Natural killer cell (primary cell): Measurements from ENCODE around the gene FAM227B. TPM values are rescaled to one million over a fixed set of nuclear protein-coding genes. Genes with fewer than 3 reads are reported as not detected.
"Not testable (repeated sequence)": the region's sequence is repeated elsewhere in the genome, so short reads cannot be mapped to it uniquely, and the experiment has no call there.

ENCODE experiments used
- ATAC-seq, 3 donors: fragments of 150-1000 bp in 2 of 3; fragments of 200-7000 bp in 1 of 3; cut with Tn5 transposase; 1 replicate in 1 of 3; 2 replicates in 2 of 3; pipeline ENCODE4 v1.10.0; 2021; ENCODE audit warnings: mild to moderate bottlenecking in 2 of 3, moderate library complexity in 2 of 3
- DNase-seq, 2 donors: peaks; one replicate each; pipeline versions ENCODE4 v3.0.0 to v3.0.0-alpha.2; 2013 to 2021; ENCODE audit warnings: mixed read lengths in 1 of 2
- H3K27ac ChIP-seq: one replicate; pipeline ENCODE4 v1.5.1; 2013; ENCODE audit warnings: mild to moderate bottlenecking, low read length
- H3K27me3 ChIP-seq: one replicate; pipeline ENCODE4 v1.6.1; 2013; ENCODE audit warnings: low read length; ENCODE audit not compliant: control insufficient read depth, insufficient read depth
- H3K36me3 ChIP-seq: one replicate; pipeline ENCODE4 v1.6.1; 2013; ENCODE audit warnings: low read length; ENCODE audit not compliant: control insufficient read depth, insufficient read depth
- H3K4me1 ChIP-seq: one replicate; pipeline ENCODE4 v1.6.1; 2013; ENCODE audit warnings: low read length; ENCODE audit not compliant: control insufficient read depth, insufficient read depth
- H3K4me3 ChIP-seq: one replicate; pipeline ENCODE4 v1.5.1; 2013; ENCODE audit warnings: low read length
- H3K9me3 ChIP-seq: one replicate; pipeline ENCODE4 v1.6.1; 2013; ENCODE audit warnings: low read length; ENCODE audit not compliant: control insufficient read depth, insufficient read depth
- H3K27ac Mint-ChIP-seq, 2 donors: one replicate each; pipeline ENCODE4 v1.8.0; 2022; ENCODE audit warnings: mild to moderate bottlenecking in 2 of 2, mixed read lengths in 2 of 2, moderate library complexity in 1 of 2
- H3K27me3 Mint-ChIP-seq, 2 donors: one replicate each; pipeline ENCODE4 v1.8.0; 2022; ENCODE audit warnings: low read depth in 2 of 2, mixed read lengths in 2 of 2
- H3K36me3 Mint-ChIP-seq: one replicate; pipeline ENCODE4 v1.8.0; 2022; ENCODE audit warnings: mixed read lengths
- H3K4me1 Mint-ChIP-seq, 2 donors: one replicate each; pipeline ENCODE4 v1.8.0; 2022; ENCODE audit warnings: mixed read lengths in 2 of 2
- H3K4me3 Mint-ChIP-seq: one replicate; pipeline ENCODE4 v1.8.0; 2022; ENCODE audit warnings: mild to moderate bottlenecking, moderate library complexity, mixed read lengths
- H3K9me3 Mint-ChIP-seq, 2 donors: one replicate each; pipeline ENCODE4 v1.8.0; 2022; ENCODE audit warnings: mixed read lengths in 2 of 2
- WGBS: methylation state at CpG from one replicate; pipeline ENCODE4 v1.1.7; 2013; ENCODE audit warnings: missing lambda C conversion rate; ENCODE audit not compliant: insufficient coverage; 5-methylcytosine and 5-hydroxymethylcytosine counted together
- intact Hi-C: fragments of 100-400 bp; cut with micrococcal nuclease; formaldehyde crosslinking; loops from one replicate; pipeline ENCODE4 v1.14.2; 2022
- total RNA-seq, 4 donors: library from RNA; stranded (reverse); fragments of 120-200 nt in 1 of 4; gene quantifications; one replicate each; pipeline versions ENCODE4 v1.2.3 to v1.2.4, GENCODE V29; 2013 to 2022
- TF ChIP-seq, protein P1 (sequence below): fragments of 200-600 bp; IDR thresholded peaks from one replicate; pipeline ENCODE4 v1.8.0; 2022; ENCODE audit warnings: antibody characterized with exemption

The FAM227B gene
- total RNA-seq, 3 donors from 2014 or later (not counting 1 experiment from before 2014, with no cell fraction given), result 3.8 to 5.0 (median 4.9) TPM

DNA sequence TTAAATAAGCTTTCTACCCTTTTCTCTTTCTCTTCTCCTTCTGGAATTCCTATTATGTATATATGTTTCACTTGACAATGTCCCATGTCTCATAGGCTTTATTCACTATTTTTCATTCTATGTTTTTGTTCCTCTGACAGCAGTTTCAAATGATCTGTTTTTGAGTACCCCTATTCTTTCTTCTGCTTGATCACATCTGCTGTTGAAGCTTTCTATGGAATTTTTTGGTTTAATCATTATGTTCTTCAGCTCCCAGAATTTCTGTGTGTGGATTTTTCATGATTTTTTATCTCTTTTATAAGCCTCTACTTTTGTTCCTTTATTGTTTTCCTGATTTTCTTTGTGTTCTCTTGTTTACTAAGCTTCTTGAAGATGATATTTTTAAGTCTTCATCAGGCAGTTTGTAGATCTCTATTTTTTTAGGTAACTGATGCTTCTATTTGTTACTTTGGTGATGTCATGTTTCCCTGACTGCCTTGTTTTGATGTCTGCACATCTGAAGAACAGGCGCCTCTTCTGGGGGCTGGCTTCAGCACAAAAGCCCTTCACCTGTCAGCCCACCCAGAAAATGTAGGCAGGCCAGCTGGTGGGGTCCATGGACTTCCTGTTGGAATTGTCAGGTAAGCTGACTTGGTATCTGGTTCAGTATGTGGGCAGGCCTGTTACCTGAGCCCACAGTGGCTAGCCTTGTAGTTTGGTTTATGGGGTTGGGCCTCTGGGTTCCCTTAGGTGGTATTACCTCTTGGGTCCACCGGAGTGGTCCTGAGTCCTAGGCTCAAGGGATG is 15.8 kb downstream of the FAM227B start:
- intact Hi-C loops, result no loop called here
- no peak for ATAC-seq
- WGBS, result 92% methylated on average over 2 of the region's 2 CpGs

DNA sequence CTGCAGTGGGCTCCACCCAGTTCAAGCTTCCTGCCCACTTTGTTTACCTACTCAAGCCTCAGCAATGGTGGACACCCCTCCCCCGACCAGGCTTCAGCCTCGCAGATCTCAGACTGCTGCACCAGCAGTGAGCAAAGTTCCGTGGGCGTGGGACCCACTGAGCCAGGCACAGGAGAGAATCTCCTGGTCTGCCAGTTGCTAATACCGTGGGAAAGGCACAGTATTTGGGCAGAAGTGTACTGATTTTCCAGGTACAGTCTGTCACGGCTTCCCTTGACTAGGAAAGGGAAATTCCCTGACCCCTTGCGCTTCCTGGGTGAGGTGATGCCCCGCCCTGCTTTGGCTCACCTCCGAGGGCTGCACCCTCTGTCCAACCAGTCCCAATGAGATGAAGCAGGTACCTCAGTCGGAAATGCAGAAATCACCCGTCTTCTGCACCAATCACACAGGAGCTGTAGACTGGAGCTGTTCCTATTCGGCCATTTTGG is 27.7 kb downstream of the FAM227B start:
- H3K4me3 Mint-ChIP-seq, H3K4me1 Mint-ChIP-seq, DNase-seq, H3K4me3 ChIP-seq, ATAC-seq, H3K4me1 ChIP-seq, H3K27me3 Mint-ChIP-seq, intact Hi-C loops, H3K27ac ChIP-seq, H3K27me3 ChIP-seq, H3K36me3 ChIP-seq, H3K9me3 ChIP-seq, H3K27ac Mint-ChIP-seq: not testable (repeated sequence)
- 91% methylated on average over 12 of the region's 12 CpGs for WGBS
- H3K9me3 Mint-ChIP-seq, result peaks cover 11 to 18% of the 10 kb centered on the region in 2 donors
- H3K36me3 Mint-ChIP-seq, result peaks cover 23% of the 10 kb centered on the region

More for the DNA sequence above, 15.8 kb downstream of the FAM227B start:
- Mint-ChIP-seq H3K27ac (no peak overlapping the region), H3K4me3 (no peak overlapping the region), H3K9me3 (peaks cover 14 to 15% of the 10 kb centered on the region in 2 donors), H3K4me1 (no peaks in the 10 kb centered on the region), H3K27me3 (peaks cover 0 to 7% of the 10 kb centered on the region in 2 donors), H3K36me3 (peaks cover 41% of the 10 kb centered on the region)
- H3K4me3 ChIP-seq, result no peak overlapping the region
- H3K9me3 ChIP-seq, result peaks cover 10% of the 10 kb centered on the region
- no peaks in the 10 kb centered on the region for H3K27me3 ChIP-seq
- peaks cover 2% of the 10 kb centered on the region for H3K36me3 ChIP-seq
- TF ChIP-seq, protein P1, sequence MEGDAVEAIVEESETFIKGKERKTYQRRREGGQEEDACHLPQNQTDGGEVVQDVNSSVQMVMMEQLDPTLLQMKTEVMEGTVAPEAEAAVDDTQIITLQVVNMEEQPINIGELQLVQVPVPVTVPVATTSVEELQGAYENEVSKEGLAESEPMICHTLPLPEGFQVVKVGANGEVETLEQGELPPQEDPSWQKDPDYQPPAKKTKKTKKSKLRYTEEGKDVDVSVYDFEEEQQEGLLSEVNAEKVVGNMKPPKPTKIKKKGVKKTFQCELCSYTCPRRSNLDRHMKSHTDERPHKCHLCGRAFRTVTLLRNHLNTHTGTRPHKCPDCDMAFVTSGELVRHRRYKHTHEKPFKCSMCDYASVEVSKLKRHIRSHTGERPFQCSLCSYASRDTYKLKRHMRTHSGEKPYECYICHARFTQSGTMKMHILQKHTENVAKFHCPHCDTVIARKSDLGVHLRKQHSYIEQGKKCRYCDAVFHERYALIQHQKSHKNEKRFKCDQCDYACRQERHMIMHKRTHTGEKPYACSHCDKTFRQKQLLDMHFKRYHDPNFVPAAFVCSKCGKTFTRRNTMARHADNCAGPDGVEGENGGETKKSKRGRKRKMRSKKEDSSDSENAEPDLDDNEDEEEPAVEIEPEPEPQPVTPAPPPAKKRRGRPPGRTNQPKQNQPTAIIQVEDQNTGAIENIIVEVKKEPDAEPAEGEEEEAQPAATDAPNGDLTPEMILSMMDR, result no peak
- no peaks in the 10 kb centered on the region for H3K4me1 ChIP-seq
- no peak for DNase-seq
- H3K27ac ChIP-seq, result no peak overlapping the region

DNA sequence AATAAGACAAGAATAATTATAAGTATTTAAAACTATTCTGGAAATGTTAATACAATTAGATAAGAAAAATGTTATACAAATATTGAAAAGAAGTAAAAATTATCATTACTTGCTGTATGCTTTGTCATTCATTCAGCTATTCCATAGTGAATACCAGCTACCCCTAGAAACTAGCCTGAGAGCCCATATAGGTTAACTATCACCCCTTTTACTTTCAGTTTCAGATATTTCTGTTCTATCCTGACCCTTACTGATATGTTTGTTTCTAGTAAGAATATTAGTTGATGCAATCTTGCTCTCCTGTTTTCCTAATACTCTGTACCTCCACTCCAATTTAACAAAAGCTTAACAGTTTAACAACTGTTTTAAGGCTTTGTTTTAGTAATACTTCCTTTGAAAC is 31.6 kb downstream of the FAM227B start:
- peak overlapping the region; percentile 8 for H3K27ac Mint-ChIP-seq
- no peaks in the 10 kb centered on the region for H3K9me3 Mint-ChIP-seq
- peaks cover 8% of the 10 kb centered on the region for H3K36me3 Mint-ChIP-seq
- H3K4me1 Mint-ChIP-seq, result no peaks in the 10 kb centered on the region
- intact Hi-C loops, result no loop called here
- DNase-seq, result no peak
- H3K4me3 Mint-ChIP-seq, result no peak overlapping the region
- TF ChIP-seq, protein P1, result no peak
- Histone ChIP-seq H3K4me3 (no peak overlapping the region), H3K27ac (no peak overlapping the region), H3K4me1 (no peaks in the 10 kb centered on the region), H3K9me3 (no peaks in the 10 kb centered on the region), H3K36me3 (no peaks in the 10 kb centered on the region), H3K27me3 (no peaks in the 10 kb centered on the region)
- no peaks in the 10 kb centered on the region for H3K27me3 Mint-ChIP-seq
- ATAC-seq, result peak in 2 of 3 donors; percentile 54 to 58

DNA sequence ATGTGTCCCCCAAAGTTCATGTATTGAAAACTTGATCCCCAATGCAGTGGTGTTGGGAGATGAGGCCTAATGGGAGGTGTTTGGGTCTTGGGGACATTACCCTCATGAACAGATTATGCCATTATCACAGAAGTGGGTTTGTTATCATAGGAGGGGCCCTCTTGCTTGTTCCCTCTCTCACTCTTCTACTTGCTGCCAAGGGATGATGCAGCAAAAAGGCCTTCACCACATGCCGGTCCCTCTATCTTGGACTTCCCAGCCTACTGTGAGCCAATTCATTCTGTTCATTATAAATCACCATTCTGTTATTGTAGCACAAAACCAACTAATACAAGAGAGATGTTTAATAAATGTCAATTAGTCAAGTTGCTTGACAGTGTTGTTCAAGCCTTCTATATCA is 47.2 kb downstream of the FAM227B start:
- Mint-ChIP-seq H3K4me3 (no peak overlapping the region), H3K4me1 (no peaks in the 10 kb centered on the region), H3K27ac (no peak overlapping the region), H3K36me3 (peaks cover 38% of the 10 kb centered on the region), H3K9me3 (peaks cover 2 to 11% of the 10 kb centered on the region in 2 donors), H3K27me3 (no peaks in the 10 kb centered on the region)
- TF ChIP-seq, protein P1, result no peak
- ATAC-seq (no peak), DNase-seq (no peak)
- Histone ChIP-seq H3K27me3 (no peaks in the 10 kb centered on the region), H3K4me3 (no peak overlapping the region), H3K27ac (no peak overlapping the region), H3K4me1 (no peaks in the 10 kb centered on the region), H3K36me3 (no peaks in the 10 kb centered on the region), H3K9me3 (no peaks in the 10 kb centered on the region)
- intact Hi-C loops, result no loop called here
- WGBS, result 88% methylated on average over 1 of the region's 1 CpG
